ENCODE measurements around the gene IGFBP3.

IGFBP3 gene

DNA sequence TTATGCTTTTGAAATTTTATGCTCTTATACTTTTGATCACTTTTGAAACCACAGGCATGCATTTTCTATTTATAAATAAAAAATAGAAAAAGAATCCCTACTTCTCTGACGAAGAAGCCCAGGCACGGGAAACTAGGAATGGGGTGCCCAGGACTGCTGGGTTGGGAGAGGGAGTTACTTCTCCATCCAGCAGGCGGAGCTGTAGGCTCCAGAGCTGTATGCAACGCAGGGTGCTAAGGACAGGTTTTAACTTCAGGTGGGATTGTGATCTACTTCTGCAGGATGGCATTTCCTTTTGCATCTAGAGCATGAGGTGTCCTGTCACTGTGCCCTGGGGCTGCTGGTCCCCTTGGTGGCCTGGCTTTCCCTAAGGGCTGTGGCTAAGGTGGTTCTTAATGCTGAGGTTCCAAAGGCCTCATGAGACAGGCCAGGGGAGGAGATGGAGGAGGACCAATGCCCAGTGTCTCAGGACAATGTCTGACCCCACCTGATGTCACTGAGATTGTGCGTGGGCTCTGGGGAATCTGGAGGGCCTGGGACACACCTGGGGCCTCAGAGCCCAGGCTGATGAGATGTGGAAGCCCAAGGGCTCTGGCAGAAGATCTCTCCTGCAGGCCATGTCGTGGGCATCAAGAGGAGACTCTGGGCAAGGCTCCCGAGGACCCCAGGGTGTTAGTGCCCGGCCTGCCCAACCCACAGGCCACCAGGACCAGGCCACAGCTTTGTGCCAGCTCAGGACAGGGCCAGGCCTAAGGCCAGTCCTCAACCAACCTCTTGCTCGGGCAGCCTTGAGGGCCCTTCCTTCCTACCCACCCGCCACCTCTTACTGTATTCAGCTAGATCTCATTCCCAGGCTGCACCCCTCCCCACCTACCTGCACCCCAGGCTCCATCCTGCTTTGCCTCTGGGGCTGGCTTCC, 48.7 kb downstream of the IGFBP3 start:
- DNase-seq (ENCODE audit: low spot score), result no peak

DNA sequence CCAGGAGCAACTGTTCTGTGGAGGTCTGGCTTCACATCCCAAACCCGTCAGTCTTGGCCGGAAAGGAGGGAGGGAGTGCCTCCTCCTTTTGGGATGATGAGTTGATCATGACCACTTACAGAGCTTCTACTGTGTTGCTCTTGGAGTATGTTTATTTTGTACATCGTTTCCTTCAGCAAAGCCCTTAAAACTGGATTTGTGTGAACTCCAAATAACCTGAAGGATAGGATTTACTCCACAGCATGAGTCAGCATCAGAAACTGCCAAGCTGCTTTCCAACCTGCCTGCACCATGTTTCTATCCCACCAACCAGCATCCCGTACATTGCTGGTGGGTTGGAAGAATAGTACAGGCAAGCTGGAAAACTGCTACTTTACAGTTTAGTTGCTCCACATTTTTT, 51.6 kb downstream of the IGFBP3 start:
- no peak for DNase-seq (ENCODE audit: low spot score)

GRCh38 chr7:45867471-45867870, 53.6 kb downstream of the IGFBP3 start:
- DNase-seq (ENCODE audit: low spot score), result no peak

GRCh38 chr7:45865594-45866410, 55.3 kb downstream of the IGFBP3 start:
- DNase-seq (ENCODE audit: low spot score), result peak; percentile 43

DNA sequence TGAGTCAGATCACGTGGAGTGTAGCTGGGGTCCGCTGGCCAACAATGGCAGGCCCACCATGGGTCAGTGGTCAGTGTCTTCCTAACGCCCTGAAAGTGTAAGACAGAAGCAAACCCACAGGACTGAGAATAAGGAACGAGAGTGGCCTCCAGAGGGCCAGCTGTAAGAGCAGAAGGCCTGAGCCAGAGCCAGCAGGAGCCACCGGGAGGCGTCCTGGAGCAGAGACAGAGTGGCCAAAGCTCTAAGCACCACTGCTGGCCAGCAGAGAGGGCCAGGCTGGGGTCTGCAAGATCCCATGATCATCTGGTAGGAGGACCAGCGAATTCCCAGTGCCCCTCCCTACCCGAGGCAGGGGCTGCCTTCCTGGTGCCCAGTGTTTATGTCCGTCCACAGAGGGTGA, 57.4 kb downstream of the IGFBP3 start:
- no peak for DNase-seq (ENCODE audit: low spot score)
